ENCODE results near the gene SAMD3. TPM values are rescaled to one million over a fixed set of nuclear protein-coding genes. Genes with fewer than 3 reads are reported as not detected.
A peak's percentile ranks its signal among the peaks of the same experiment; 100 is the strongest.

Gene SAMD3
- total and polyA plus RNA-seq, 2 donors (not counting 3 experiments of a cell fraction or from before 2014, with no cell fraction given): not detected

- peak; percentile 38 for FAIRE-seq
- no peak for DNase-seq (ENCODE audit: low read depth, low spot score)
- Histone ChIP-seq H3K27me3 (ENCODE audit: control insufficient read depth in 2 of 2, insufficient read depth in 2 of 2, low read length in 2 of 2) (no peaks in the 10 kb centered on the region), H2AFZ (ENCODE audit: low read depth, low read length) (no peak overlapping the region), H3K4me1 (ENCODE audit: control insufficient read depth, extremely low read depth, insufficient read depth, low read length) (no peaks in the 10 kb centered on the region), H3K4me2 (ENCODE audit: insufficient read depth, low read length) (no peak overlapping the region), H3K79me2 (ENCODE audit: control insufficient read depth, insufficient read depth, low read length) (no peaks in the 10 kb centered on the region), H3K9me1 (replicated peaks; ENCODE audit: control insufficient read depth, extremely low read depth, insufficient read depth, low read length) (no peaks in the 10 kb centered on the region), H4K20me1 (replicated peaks; ENCODE audit: control insufficient read depth, extremely low read depth, insufficient read depth, low read length) (no peaks in the 10 kb centered on the region), H3K36me3 (ENCODE audit: control insufficient read depth in 2 of 2, extremely low read depth in 1 of 2, insufficient read depth in 2 of 2, low read length in 2 of 2) (peaks cover 10 to 34% of the 10 kb centered on the region in 2 experiments), H3K9me3 (replicated peaks; ENCODE audit: control insufficient read depth, insufficient read depth, low read length) (no peaks in the 10 kb centered on the region), H3K27ac (ENCODE audit: insufficient read depth, low read depth, low read length) (no peak overlapping the region), H3K9ac (replicated peaks; ENCODE audit: extremely low read depth, insufficient read depth, low read length) (no peak overlapping the region), H3K4me3 (replicated peaks in 1 of 3; ENCODE audit: insufficient read depth in 1 of 3, low read depth in 1 of 3, low read length in 3 of 3) (no peak overlapping the region)
- no TSS peak for BruUV-seq (replicated peaks)
- CTCF ChIA-PET: interaction anchor here (1.1 kb wide), 1 partner anchor 48 kb away, joined by 3 read pairs; no protein-coding TSS in a partner anchor
- intact Hi-C loops (cut with micrococcal nuclease) (no loop called here), dilution Hi-C loops (cut with MboI; ENCODE audit: extremely low pct_ligation_motif_present, low sequenced_read_pairs) (no loop called here)
- no peak for TF ChIP-seq MAX (IDR thresholded peaks at IDR 0.05; ENCODE audit: insufficient read depth, insufficient read length)
- no peak for TF ChIP-seq JUN (IDR thresholded peaks at IDR 0.05; ENCODE audit: borderline replicate concordance, insufficient read depth, insufficient read length, low read depth)
- no peak for TF ChIP-seq MYC (IDR thresholded peaks at IDR 0.05; ENCODE audit: low read depth, low read length)
- TF ChIP-seq FOS (IDR thresholded peaks at IDR 0.05; ENCODE audit: borderline replicate concordance, insufficient read depth, low read length): no peak
- TF ChIP-seq EZH2 (IDR thresholded peaks at IDR 0.05; ENCODE audit: borderline replicate concordance, low read depth, low read length, severe bottlenecking): no peak
- no peak for TF ChIP-seq POLR2A (IDR thresholded peaks at IDR 0.05; ENCODE audit: low read depth, low read length)
- no peak for TF ChIP-seq POLR2AphosphoS5 (IDR thresholded peaks at IDR 0.05; ENCODE audit: insufficient read depth, low read depth, low read length)
- no peak for TF ChIP-seq GATA2 (IDR thresholded peaks at IDR 0.05; ENCODE audit: insufficient read depth, insufficient read length, low read depth, low read length)
- no peak for TF ChIP-seq CTCF (IDR thresholded peaks at IDR 0.05; ENCODE audit: extremely low read depth in 1 of 2, insufficient read depth in 1 of 2, low read depth in 1 of 2, low read length in 2 of 2)
- POLR2A ChIA-PET: no interaction called here
Measured at GRCh38 chr6:130099119-130099518, 123.6 kb downstream of the SAMD3 start.

Data from endothelial cell of umbilical vein (primary cell).